Natural killer cell (primary cell): ENCODE data around the gene LTBP3. TPM values are rescaled to one million over a fixed set of nuclear protein-coding genes. Genes with fewer than 3 reads are reported as not detected.
A peak's percentile ranks its signal among the peaks of the same experiment; 100 is the strongest.
"Not testable (repeated sequence)": the region's sequence is repeated elsewhere in the genome, so short reads cannot be mapped to it uniquely, and the experiment has no call there.

Source experiments
- ATAC-seq, 3 donors: fragments of 150-1000 bp in 2 of 3; fragments of 200-7000 bp in 1 of 3; cut with Tn5 transposase; 1 replicate in 1 of 3; 2 replicates in 2 of 3; pipeline ENCODE4 v1.10.0; 2021; ENCODE audit warnings: mild to moderate bottlenecking in 2 of 3, moderate library complexity in 2 of 3
- DNase-seq, 2 donors: peaks; one replicate each; pipeline versions ENCODE4 v3.0.0 to v3.0.0-alpha.2; 2013 to 2021; ENCODE audit warnings: mixed read lengths in 1 of 2
- H3K27ac ChIP-seq: one replicate; pipeline ENCODE4 v1.5.1; 2013; ENCODE audit warnings: mild to moderate bottlenecking, low read length
- H3K27me3 ChIP-seq: one replicate; pipeline ENCODE4 v1.6.1; 2013; ENCODE audit warnings: low read length; ENCODE audit not compliant: control insufficient read depth, insufficient read depth
- H3K36me3 ChIP-seq: one replicate; pipeline ENCODE4 v1.6.1; 2013; ENCODE audit warnings: low read length; ENCODE audit not compliant: control insufficient read depth, insufficient read depth
- H3K4me1 ChIP-seq: one replicate; pipeline ENCODE4 v1.6.1; 2013; ENCODE audit warnings: low read length; ENCODE audit not compliant: control insufficient read depth, insufficient read depth
- H3K4me3 ChIP-seq: one replicate; pipeline ENCODE4 v1.5.1; 2013; ENCODE audit warnings: low read length
- H3K9me3 ChIP-seq: one replicate; pipeline ENCODE4 v1.6.1; 2013; ENCODE audit warnings: low read length; ENCODE audit not compliant: control insufficient read depth, insufficient read depth
- H3K27ac Mint-ChIP-seq, 2 donors: one replicate each; pipeline ENCODE4 v1.8.0; 2022; ENCODE audit warnings: mild to moderate bottlenecking in 2 of 2, mixed read lengths in 2 of 2, moderate library complexity in 1 of 2
- H3K27me3 Mint-ChIP-seq, 2 donors: one replicate each; pipeline ENCODE4 v1.8.0; 2022; ENCODE audit warnings: low read depth in 2 of 2, mixed read lengths in 2 of 2
- H3K36me3 Mint-ChIP-seq: one replicate; pipeline ENCODE4 v1.8.0; 2022; ENCODE audit warnings: mixed read lengths
- H3K4me1 Mint-ChIP-seq, 2 donors: one replicate each; pipeline ENCODE4 v1.8.0; 2022; ENCODE audit warnings: mixed read lengths in 2 of 2
- H3K4me3 Mint-ChIP-seq: one replicate; pipeline ENCODE4 v1.8.0; 2022; ENCODE audit warnings: mild to moderate bottlenecking, moderate library complexity, mixed read lengths
- H3K9me3 Mint-ChIP-seq, 2 donors: one replicate each; pipeline ENCODE4 v1.8.0; 2022; ENCODE audit warnings: mixed read lengths in 2 of 2
- CTCF ChIP-seq: fragments of 200-600 bp; IDR thresholded peaks from one replicate; pipeline ENCODE4 v1.8.0; 2022; ENCODE audit warnings: antibody characterized with exemption
- WGBS: methylation state at CpG from one replicate; pipeline ENCODE4 v1.1.7; 2013; ENCODE audit warnings: missing lambda C conversion rate; ENCODE audit not compliant: insufficient coverage; 5-methylcytosine and 5-hydroxymethylcytosine counted together
- intact Hi-C: fragments of 100-400 bp; cut with micrococcal nuclease; formaldehyde crosslinking; loops from one replicate; pipeline ENCODE4 v1.14.2; 2022
- total RNA-seq, 4 donors: library from RNA; stranded (reverse); fragments of 120-200 nt in 1 of 4; gene quantifications; one replicate each; pipeline versions ENCODE4 v1.2.3 to v1.2.4, GENCODE V29; 2013 to 2022

The LTBP3 gene
- total RNA-seq, 3 donors from 2014 or later (not counting 1 experiment from before 2014, with no cell fraction given): 121 to 155 (median 140) TPM

DNA sequence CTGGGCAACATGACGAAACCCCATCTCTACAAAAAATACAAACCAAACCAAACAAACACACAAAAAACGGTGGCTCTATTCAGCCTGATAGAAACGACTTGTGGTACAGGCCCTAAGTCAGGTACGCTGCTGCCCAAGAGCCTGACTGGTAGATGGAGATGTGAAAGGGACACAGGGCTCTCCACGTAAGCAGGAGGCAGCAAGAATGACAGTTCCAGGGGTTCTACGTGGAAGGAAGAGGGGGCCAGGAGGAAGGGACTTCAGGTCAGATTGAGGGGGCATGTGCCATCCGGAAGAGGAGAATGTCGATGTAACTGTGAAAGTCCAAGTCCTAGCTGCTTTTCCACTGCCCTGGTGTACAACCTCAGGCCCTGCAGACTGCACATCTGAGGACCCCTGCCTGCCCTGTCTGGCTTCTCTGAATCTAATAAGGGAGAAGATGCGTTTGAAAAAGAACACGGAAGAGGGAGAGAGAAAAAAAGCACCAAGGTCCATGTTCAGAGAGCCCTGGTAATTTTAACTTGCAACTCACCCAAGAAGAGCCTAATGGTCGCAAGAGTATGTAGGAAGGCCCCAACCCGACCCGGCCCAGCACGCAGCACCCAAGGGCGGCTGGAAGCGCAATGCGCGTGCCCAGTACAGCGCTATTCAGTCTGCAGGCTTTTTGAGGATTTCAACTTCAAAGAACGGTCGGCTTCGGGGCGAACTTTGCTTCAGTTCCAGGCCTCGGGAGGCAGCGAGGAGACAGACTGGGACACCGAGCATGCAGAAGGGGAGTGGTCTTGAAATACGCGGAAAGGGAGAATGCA, 11.2 kb upstream of the LTBP3 start:
- Mint-ChIP-seq H3K9me3 (no peaks in the 10 kb centered on the region), H3K27ac (peak overlapping the region; percentile 99), H3K36me3 (no peaks in the 10 kb centered on the region), H3K27me3 (no peaks in the 10 kb centered on the region), H3K4me3 (peak overlapping the region; percentile 98), H3K4me1 (peaks cover 65 to 85% of the 10 kb centered on the region in 2 donors)
- ATAC-seq (peak; percentile 8 to 19 (median 11)), DNase-seq (no peak)
- Histone ChIP-seq H3K9me3 (no peaks in the 10 kb centered on the region), H3K4me1 (peaks cover 86% of the 10 kb centered on the region), H3K27ac (peak overlapping the region; percentile 97), H3K4me3 (peak overlapping the region; percentile 54), H3K27me3 (no peaks in the 10 kb centered on the region), H3K36me3 (peaks cover 5% of the 10 kb centered on the region)
- WGBS: 6% methylated on average over 28 of the region's 28 CpGs
- TF ChIP-seq CTCF: no peak
- intact Hi-C loops: no loop called here

- peak overlapping the region; percentile 98 for H3K27ac ChIP-seq
- H3K4me3 ChIP-seq: no peak overlapping the region
- H3K9me3 Mint-ChIP-seq: no peaks in the 10 kb centered on the region
- H3K4me3 Mint-ChIP-seq: peak overlapping the region; percentile 78
- peaks cover 40 to 55% of the 10 kb centered on the region in 2 donors for H3K4me1 Mint-ChIP-seq
- H3K27me3 Mint-ChIP-seq: no peaks in the 10 kb centered on the region
- no peak for TF ChIP-seq CTCF
- H3K36me3 ChIP-seq: peaks cover 5% of the 10 kb centered on the region
- no peaks in the 10 kb centered on the region for H3K36me3 Mint-ChIP-seq
- no peaks in the 10 kb centered on the region for H3K9me3 ChIP-seq
- H3K27me3 ChIP-seq: no peaks in the 10 kb centered on the region
- peak; percentile 70 to 78 for DNase-seq
- peak overlapping the region; percentile 99 for H3K27ac Mint-ChIP-seq
- ATAC-seq: peak; percentile 53 to 58 (median 55)
- WGBS: 63% methylated on average over 5 of the region's 7 CpGs
- H3K4me1 ChIP-seq: peaks cover 69% of the 10 kb centered on the region
- intact Hi-C loops: loop anchor here (1.0 kb wide), 1 partner anchor 26 kb away; no protein-coding TSS in a partner anchor
Measured at GRCh38 chr11:65565624-65566453, 7.7 kb upstream of the LTBP3 start.

GRCh38 chr11:65564879-65565559, 6.9 kb upstream of the LTBP3 start:
- H3K36me3 Mint-ChIP-seq: not testable (repeated sequence)
- 58% methylated on average over 12 of the region's 12 CpGs for WGBS
- H3K4me1 ChIP-seq: peaks cover 65% of the 10 kb centered on the region

More at GRCh38 chr11:65564879-65565559, 6.9 kb upstream of the LTBP3 start:
- H3K27me3 Mint-ChIP-seq, H3K9me3 Mint-ChIP-seq, H3K36me3 ChIP-seq, H3K9me3 ChIP-seq, intact Hi-C loops, H3K4me3 ChIP-seq, H3K27me3 ChIP-seq: not testable (repeated sequence)
- Mint-ChIP-seq H3K4me1 (peaks cover 31 to 54% of the 10 kb centered on the region in 2 donors), H3K27ac (peak overlapping the region; percentile 99), H3K4me3 (peak overlapping the region; percentile 78)
- H3K27ac ChIP-seq: peak overlapping the region; percentile 98
- ATAC-seq: peak in 1 of 3 donors; percentile 7
- peak in 1 of 2 donors; percentile 55 for DNase-seq
